DMS 273 (cell line): ENCODE results near the gene ALG6.
"Not testable (repeated sequence)": the region's sequence is repeated elsewhere in the genome, so short reads cannot be mapped to it uniquely, and the experiment has no call there.

Experiments used
- DNase-seq: peaks from one replicate; lab custom pipeline; 2025; ENCODE audit not compliant: unreplicated experiment; lab: John Stamatoyannopoulos, UW

Gene ALG6

GRCh38 chr1:63328122-63328521 lies 39.3 kb upstream of the ALG6 start:
- DNase-seq = no peak

- DNase-seq = no peak
These were observed 38.6 kb upstream of the ALG6 start for GRCh38 chr1:63328781-63329180.

- no peak for DNase-seq
These were observed 37.7 kb upstream of the ALG6 start for GRCh38 chr1:63329621-63330330.

- DNase-seq = no peak
These were observed 37.0 kb upstream of the ALG6 start for GRCh38 chr1:63330331-63330916.

- DNase-seq = no peak
These were observed 25.0 kb upstream of the ALG6 start for GRCh38 chr1:63342402-63342801.

- no peak for DNase-seq
These were observed 23.5 kb upstream of the ALG6 start for GRCh38 chr1:63343922-63344321.

GRCh38 chr1:63350320-63350719 lies 17.1 kb upstream of the ALG6 start:
- DNase-seq = no peak

- no peak for DNase-seq
These were observed 14.7 kb upstream of the ALG6 start for GRCh38 chr1:63352736-63353135.

- not testable (repeated sequence) for DNase-seq
These were observed 11.2 kb upstream of the ALG6 start for GRCh38 chr1:63356234-63356633.

- no peak for DNase-seq
These were observed 7.9 kb upstream of the ALG6 start for GRCh38 chr1:63359561-63359960.

GRCh38 chr1:63362073-63362472 lies 5.4 kb upstream of the ALG6 start:
- no peak for DNase-seq

- no peak for DNase-seq
These were observed 4.8 kb upstream of the ALG6 start for GRCh38 chr1:63362578-63362977.

- DNase-seq = no peak
These were observed 4.4 kb upstream of the ALG6 start for GRCh38 chr1:63363014-63363413.

- DNase-seq = no peak
These were observed 566 bp upstream of the ALG6 start for GRCh38 chr1:63366908-63367214.

- DNase-seq = peak; percentile 45
These were observed 704 bp downstream of the ALG6 start for GRCh38 chr1:63368131-63368530.

- DNase-seq = no peak
These were observed 12.2 kb downstream of the ALG6 start for GRCh38 chr1:63379583-63379982.

GRCh38 chr1:63381741-63382140 lies 14.3 kb downstream of the ALG6 start:
- no peak for DNase-seq

- DNase-seq = no peak
These were observed 34.5 kb downstream of the ALG6 start for GRCh38 chr1:63401945-63402344.

- DNase-seq = no peak
These were observed 36.0 kb downstream of the ALG6 start for GRCh38 chr1:63403386-63403785.

GRCh38 chr1:63405021-63405420 lies 37.6 kb downstream of the ALG6 start:
- no peak for DNase-seq

- no peak for DNase-seq
These were observed 38.6 kb downstream of the ALG6 start for GRCh38 chr1:63405987-63406386.

GRCh38 chr1:63407002-63407401 lies 39.6 kb downstream of the ALG6 start:
- no peak for DNase-seq

- no peak for DNase-seq
These were observed 40.9 kb downstream of the ALG6 start for GRCh38 chr1:63408331-63408730.
